ENCODE data around the gene ASCC3.

ASCC3 gene

GRCh38 chr6:100466410-100467128, 414.6 kb downstream of the ASCC3 start:
- no peak for DNase-seq (ENCODE audit: low read depth)
- no peak for TF ChIP-seq CTCF (IDR thresholded peaks at IDR 0.05; ENCODE audit: insufficient read depth, low read depth, low read length, missing control alignments)
- no peak overlapping the region for H3K4me3 ChIP-seq (ENCODE audit: low read depth, low read length)

GRCh38 chr6:100465701-100466409, 415.3 kb downstream of the ASCC3 start:
- no peak for DNase-seq (ENCODE audit: low read depth)
- TF ChIP-seq CTCF (IDR thresholded peaks at IDR 0.05; ENCODE audit: insufficient read depth, low read depth, low read length, missing control alignments): no peak
- H3K4me3 ChIP-seq (ENCODE audit: low read depth, low read length): no peak overlapping the region

- DNase-seq (ENCODE audit: low read depth): peak; percentile 69
These were observed 416.0 kb downstream of the ASCC3 start, which contains the start of gene SIM1 for GRCh38 chr6:100464903-100465700. Gene SIM1 (minus strand): TSS chr6:100464921. CDS start chr6:100463468, 1,453 bp downstream.

GRCh38 chr6:100464162-100464851, 416.8 kb downstream of the ASCC3 start:
- no peak for DNase-seq (ENCODE audit: low read depth)
- peak overlapping the region; percentile 13; the same call in 1 of the 2 replicates for H3K4me3 ChIP-seq (ENCODE audit: low read depth, low read length)
- TF ChIP-seq CTCF (IDR thresholded peaks at IDR 0.05; ENCODE audit: insufficient read depth, low read depth, low read length, missing control alignments): no peak

More at GRCh38 chr6:100464903-100465700, 416.0 kb downstream of the ASCC3 start, which contains the start of gene SIM1:
- TF ChIP-seq CTCF (IDR thresholded peaks at IDR 0.05; ENCODE audit: insufficient read depth, low read depth, low read length, missing control alignments): no peak
- H3K4me3 ChIP-seq (ENCODE audit: low read depth, low read length): peak within 1 kb of the TSS; percentile 13

- TF ChIP-seq CTCF (IDR thresholded peaks at IDR 0.05; ENCODE audit: insufficient read depth, low read depth, low read length, missing control alignments): no peak
- H3K4me3 ChIP-seq (ENCODE audit: low read depth, low read length): no peak overlapping the region
- no peak for DNase-seq (ENCODE audit: low read depth)
These were observed 417.4 kb downstream of the ASCC3 start for GRCh38 chr6:100463630-100464161.
